Endothelial cell (in vitro differentiated cells): ENCODE data around the gene LANCL3. TPM values are rescaled to one million over a fixed set of nuclear protein-coding genes. Genes with fewer than 3 reads are reported as not detected.

ENCODE experiments used
- DNase-seq: peaks from one replicate; pipeline ENCODE4 v3.0.0; 2021; ENCODE audit warnings: low spot score
- H3K27ac Mint-ChIP-seq: one replicate; pipeline ENCODE4 v1.8.0; 2021; ENCODE audit warnings: mixed read lengths, inconsistent platforms; ENCODE audit not compliant: unreplicated experiment
- H3K27me3 Mint-ChIP-seq: one replicate; pipeline ENCODE4 v1.8.0; 2021; ENCODE audit warnings: mild to moderate bottlenecking, moderate library complexity, mixed read lengths, inconsistent platforms; ENCODE audit not compliant: unreplicated experiment
- H3K36me3 Mint-ChIP-seq: one replicate; pipeline ENCODE4 v1.8.0; 2021; ENCODE audit warnings: mild to moderate bottlenecking, low read depth, mixed read lengths, inconsistent platforms; ENCODE audit not compliant: unreplicated experiment
- H3K4me1 Mint-ChIP-seq: one replicate; pipeline ENCODE4 v1.8.0; 2021; ENCODE audit warnings: mild to moderate bottlenecking, mixed read lengths, inconsistent platforms; ENCODE audit not compliant: unreplicated experiment
- H3K4me3 Mint-ChIP-seq: one replicate; pipeline ENCODE4 v1.8.0; 2021; ENCODE audit warnings: mild to moderate bottlenecking, mixed read lengths, inconsistent platforms; ENCODE audit not compliant: unreplicated experiment
- H3K9me3 Mint-ChIP-seq: one replicate; pipeline ENCODE4 v1.8.0; 2021; ENCODE audit warnings: mixed read lengths, inconsistent platforms; ENCODE audit not compliant: unreplicated experiment
- CTCF ChIP-seq: fragments of 200-600 bp; sonication (generic); IDR thresholded peaks from one replicate; pipeline ENCODE4 v1.5.0; 2021; ENCODE audit warnings: antibody characterized with exemption; ENCODE audit not compliant: unreplicated experiment
- total RNA-seq: library from RNA; stranded (reverse); fragmentation: NEBNext Ultra II Directional; extraction: Animal tissue kit (Norgen Biotek cat#: 25700); gene quantifications from one replicate; pipeline ENCODE4 v1.2.1, GENCODE V29; 2021; ENCODE audit not compliant: unreplicated experiment

The LANCL3 gene
- total RNA-seq, 1 donor from 2014 or later, result 0.46 TPM

GRCh38 chrX:37658343-37659030 is 87.0 kb downstream of the LANCL3 start:
- peaks cover 2% of the 10 kb centered on the region for H3K27me3 Mint-ChIP-seq
- no peaks in the 10 kb centered on the region for H3K9me3 Mint-ChIP-seq
- H3K27ac Mint-ChIP-seq, result no peak overlapping the region
- no peaks in the 10 kb centered on the region for H3K36me3 Mint-ChIP-seq
- H3K4me1 Mint-ChIP-seq, result no peaks in the 10 kb centered on the region
- no peak overlapping the region for H3K4me3 Mint-ChIP-seq
- DNase-seq, result no peak
- no peak for TF ChIP-seq CTCF

- Mint-ChIP-seq H3K27ac (no peak overlapping the region), H3K9me3 (no peaks in the 10 kb centered on the region)
- TF ChIP-seq CTCF, result no peak
These were observed 87.6 kb downstream of the LANCL3 start for GRCh38 chrX:37659047-37659446.

GRCh38 chrX:37662181-37662580 is 90.7 kb downstream of the LANCL3 start:
- DNase-seq, result no peak

More at GRCh38 chrX:37659047-37659446, 87.6 kb downstream of the LANCL3 start:
- Mint-ChIP-seq H3K4me1 (no peaks in the 10 kb centered on the region), H3K27me3 (no peaks in the 10 kb centered on the region), H3K4me3 (no peak overlapping the region), H3K36me3 (no peaks in the 10 kb centered on the region)
- no peak for DNase-seq

GRCh38 chrX:37666516-37666915 is 95.1 kb downstream of the LANCL3 start:
- H3K27me3 Mint-ChIP-seq, result no peaks in the 10 kb centered on the region
- H3K4me1 Mint-ChIP-seq, result no peaks in the 10 kb centered on the region
- H3K4me3 Mint-ChIP-seq, result no peak overlapping the region
- H3K9me3 Mint-ChIP-seq, result no peaks in the 10 kb centered on the region
- no peaks in the 10 kb centered on the region for H3K36me3 Mint-ChIP-seq
- H3K27ac Mint-ChIP-seq, result no peak overlapping the region
- DNase-seq, result no peak
- TF ChIP-seq CTCF, result no peak

More at GRCh38 chrX:37662181-37662580, 90.7 kb downstream of the LANCL3 start:
- no peak for TF ChIP-seq CTCF
- no peaks in the 10 kb centered on the region for H3K4me1 Mint-ChIP-seq
- no peak overlapping the region for H3K27ac Mint-ChIP-seq
- H3K9me3 Mint-ChIP-seq, result no peaks in the 10 kb centered on the region
- H3K4me3 Mint-ChIP-seq, result no peak overlapping the region
- H3K27me3 Mint-ChIP-seq, result no peaks in the 10 kb centered on the region
- H3K36me3 Mint-ChIP-seq, result no peaks in the 10 kb centered on the region

- no peaks in the 10 kb centered on the region for H3K4me1 Mint-ChIP-seq
- H3K9me3 Mint-ChIP-seq, result no peaks in the 10 kb centered on the region
- no peak for TF ChIP-seq CTCF
- no peak overlapping the region for H3K27ac Mint-ChIP-seq
- DNase-seq, result no peak
- no peaks in the 10 kb centered on the region for H3K27me3 Mint-ChIP-seq
- H3K4me3 Mint-ChIP-seq, result no peak overlapping the region
- no peaks in the 10 kb centered on the region for H3K36me3 Mint-ChIP-seq
These were observed 95.7 kb downstream of the LANCL3 start for GRCh38 chrX:37667141-37667540.
